GM19035 (cell line): ENCODE data around the gene HFM1.
"Not testable (repeated sequence)": the region's sequence is repeated elsewhere in the genome, so short reads cannot be mapped to it uniquely, and the experiment has no call there.

Experiments
- ATAC-seq: cut with Tn5 transposase; IDR thresholded peaks from one replicate; pipeline ENCODE4 v1.9.1; 2021; ENCODE audit not compliant: unreplicated experiment

The HFM1 gene

DNA sequence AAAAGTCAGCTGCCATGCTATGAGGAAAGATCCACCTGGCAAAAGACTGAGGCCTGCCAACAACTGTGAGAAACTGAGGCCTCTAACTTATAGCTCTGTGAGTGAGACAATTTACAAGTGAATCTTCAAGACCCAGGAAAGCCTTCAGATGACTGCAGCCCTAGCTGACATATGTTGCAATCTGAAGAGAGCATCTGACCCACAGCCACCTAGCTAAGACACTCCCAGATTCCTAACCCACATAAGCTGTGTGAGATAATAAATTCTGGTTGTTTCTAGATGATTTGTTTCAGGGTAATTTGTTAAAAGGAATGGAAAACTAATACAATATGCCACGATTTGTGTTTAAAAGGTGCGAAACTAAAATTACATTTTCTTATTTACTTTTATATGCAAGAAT lies 55.1 kb downstream of the HFM1 start:
- no peak for ATAC-seq

GRCh38 chr1:91346824-91347223 lies 57.8 kb downstream of the HFM1 start:
- no peak for ATAC-seq

DNA sequence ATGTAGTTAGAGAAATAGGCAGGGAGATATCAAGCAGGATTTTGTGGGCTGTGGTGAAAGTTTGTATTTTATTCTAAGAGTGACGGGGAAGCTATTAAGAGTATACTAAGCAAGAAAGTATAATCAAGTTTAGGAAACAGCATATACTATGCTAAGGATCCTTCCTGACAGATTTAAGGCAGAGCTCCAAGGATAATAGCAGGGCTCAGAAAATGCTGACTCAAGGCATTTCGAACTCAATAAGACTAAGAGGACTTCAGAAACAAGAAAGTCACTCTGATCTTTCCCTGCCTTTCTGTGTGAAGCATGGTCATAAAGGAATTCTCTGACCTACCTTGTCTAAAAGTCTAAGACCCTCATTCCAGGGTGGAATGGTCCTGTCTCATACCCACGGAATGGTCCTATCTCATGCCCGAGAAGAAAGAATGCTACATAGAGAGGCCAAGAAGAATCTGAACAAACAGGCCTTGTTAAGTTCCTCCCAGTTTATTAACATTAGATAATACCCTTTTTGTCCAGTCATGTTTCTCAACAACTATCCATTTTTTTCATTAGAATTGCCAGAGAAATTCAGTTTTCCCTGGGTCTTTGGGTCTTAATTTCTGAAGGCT lies 59.1 kb downstream of the HFM1 start:
- no peak for ATAC-seq

DNA sequence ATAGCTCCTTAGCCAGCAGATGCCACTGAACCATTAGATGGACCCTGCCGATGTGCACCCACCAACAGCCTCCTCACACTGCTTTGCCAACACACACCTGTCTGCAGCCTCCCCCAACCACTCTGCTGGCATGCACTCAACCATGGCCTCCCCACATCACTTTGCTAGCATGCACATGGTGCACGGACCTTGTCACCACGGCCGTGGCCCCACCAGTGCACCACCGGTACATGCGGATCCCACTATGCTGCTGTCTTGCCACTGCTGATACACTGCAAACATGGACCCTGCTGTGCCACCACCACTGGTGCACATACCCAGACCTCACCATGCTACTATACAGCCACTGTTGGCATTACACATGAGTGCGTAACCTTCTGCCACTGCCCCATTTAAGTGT lies 66.1 kb downstream of the HFM1 start:
- ATAC-seq, result no peak

DNA sequence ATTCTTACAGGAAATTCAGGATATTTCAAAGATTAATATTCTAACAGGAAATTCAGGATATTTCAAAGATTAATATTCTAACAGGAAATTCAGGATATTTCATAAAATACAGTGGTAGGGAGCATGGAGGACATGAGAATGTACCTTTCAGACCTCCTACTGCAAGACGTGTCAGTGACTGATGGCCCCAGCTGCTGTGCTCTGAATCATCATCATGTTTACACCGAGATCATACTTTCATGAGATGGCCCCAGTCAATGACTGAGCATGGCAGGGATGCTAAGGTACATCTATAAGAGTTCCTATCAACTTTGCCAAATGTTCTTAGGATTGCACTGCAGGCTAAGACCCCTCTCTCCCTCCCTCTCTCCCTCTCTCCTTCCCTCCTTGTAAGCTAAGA lies 69.0 kb downstream of the HFM1 start:
- ATAC-seq, result no peak

GRCh38 chr1:91334856-91335255 lies 69.8 kb downstream of the HFM1 start:
- no peak for ATAC-seq

GRCh38 chr1:91325456-91325855 lies 79.2 kb downstream of the HFM1 start:
- no peak for ATAC-seq

DNA sequence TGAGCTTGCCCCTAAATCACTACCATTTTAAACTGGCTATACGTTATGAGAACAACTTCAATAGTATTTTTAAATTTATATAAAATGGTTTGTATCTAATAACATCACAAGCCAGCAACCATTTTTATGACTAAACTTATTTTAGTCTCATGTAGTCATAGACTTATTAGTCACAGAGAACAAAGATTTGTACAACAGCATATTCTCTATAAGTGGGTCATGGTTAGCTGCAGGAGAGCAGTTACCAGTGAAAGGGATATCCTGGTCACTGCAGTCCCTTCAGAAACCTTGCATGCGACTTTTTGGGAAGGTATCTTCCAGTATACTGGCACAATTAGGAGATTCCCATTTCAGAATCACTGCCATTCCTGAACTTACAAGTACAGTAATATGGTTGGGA lies 90.0 kb downstream of the HFM1 start:
- ATAC-seq, result no peak

GRCh38 chr1:91311672-91312071 lies 93.0 kb downstream of the HFM1 start:
- no peak for ATAC-seq

- ATAC-seq, result no peak
Measured at GRCh38 chr1:91308544-91308943, 96.1 kb downstream of the HFM1 start.

DNA sequence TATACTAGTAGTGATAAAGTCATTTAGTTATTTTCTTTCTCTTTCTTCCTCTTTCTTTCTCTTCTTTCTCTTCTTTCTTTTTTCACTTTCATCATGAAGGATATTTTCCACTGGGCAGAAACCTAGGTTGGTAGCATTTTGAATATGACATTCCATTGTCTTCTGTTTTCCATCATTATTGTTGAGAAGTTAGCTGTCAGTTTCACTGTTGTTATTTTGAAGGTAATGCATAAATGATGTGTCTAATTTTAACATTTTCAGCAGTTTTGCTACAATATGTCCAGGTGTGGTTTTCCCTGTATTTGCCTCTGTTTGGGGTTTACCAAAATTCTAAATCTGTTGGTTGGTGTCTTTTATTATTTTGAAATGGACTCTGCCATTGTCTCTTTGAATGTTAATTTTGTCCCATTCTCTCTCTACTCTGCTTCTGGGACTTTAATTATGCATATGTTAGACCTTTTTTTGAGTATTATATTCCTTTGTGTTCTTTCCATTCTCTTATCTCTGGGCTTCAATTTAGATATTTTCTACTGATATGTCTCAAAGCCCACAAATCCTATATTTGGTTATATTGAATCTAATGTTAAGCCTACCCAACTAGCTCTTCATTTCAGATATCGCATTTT lies 96.7 kb downstream of the HFM1 start:
- ATAC-seq, result no peak

GRCh38 chr1:91303165-91303564 lies 101.5 kb downstream of the HFM1 start:
- ATAC-seq, result no peak

- not testable (repeated sequence) for ATAC-seq
Measured at GRCh38 chr1:91288843-91289553, 115.6 kb downstream of the HFM1 start.

- not testable (repeated sequence) for ATAC-seq
Measured at GRCh38 chr1:91286962-91287317, 117.7 kb downstream of the HFM1 start.

GRCh38 chr1:91286259-91286961 lies 118.2 kb downstream of the HFM1 start:
- ATAC-seq, result not testable (repeated sequence)

DNA sequence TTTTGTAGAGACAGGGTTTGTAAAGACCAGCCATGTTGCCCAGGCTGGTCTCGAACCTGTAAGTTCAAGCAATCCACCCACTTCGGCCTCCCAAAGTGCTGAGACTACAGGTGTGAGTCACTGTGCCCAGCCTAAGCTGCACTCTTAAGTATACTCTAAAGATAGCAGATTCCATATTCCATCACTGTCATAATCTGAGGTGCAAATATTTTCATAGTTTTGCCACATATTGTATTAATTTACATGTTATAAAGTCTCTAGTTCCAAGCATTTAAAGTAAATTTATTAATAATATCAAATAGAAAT lies 121.3 kb downstream of the HFM1 start:
- no peak for ATAC-seq

DNA sequence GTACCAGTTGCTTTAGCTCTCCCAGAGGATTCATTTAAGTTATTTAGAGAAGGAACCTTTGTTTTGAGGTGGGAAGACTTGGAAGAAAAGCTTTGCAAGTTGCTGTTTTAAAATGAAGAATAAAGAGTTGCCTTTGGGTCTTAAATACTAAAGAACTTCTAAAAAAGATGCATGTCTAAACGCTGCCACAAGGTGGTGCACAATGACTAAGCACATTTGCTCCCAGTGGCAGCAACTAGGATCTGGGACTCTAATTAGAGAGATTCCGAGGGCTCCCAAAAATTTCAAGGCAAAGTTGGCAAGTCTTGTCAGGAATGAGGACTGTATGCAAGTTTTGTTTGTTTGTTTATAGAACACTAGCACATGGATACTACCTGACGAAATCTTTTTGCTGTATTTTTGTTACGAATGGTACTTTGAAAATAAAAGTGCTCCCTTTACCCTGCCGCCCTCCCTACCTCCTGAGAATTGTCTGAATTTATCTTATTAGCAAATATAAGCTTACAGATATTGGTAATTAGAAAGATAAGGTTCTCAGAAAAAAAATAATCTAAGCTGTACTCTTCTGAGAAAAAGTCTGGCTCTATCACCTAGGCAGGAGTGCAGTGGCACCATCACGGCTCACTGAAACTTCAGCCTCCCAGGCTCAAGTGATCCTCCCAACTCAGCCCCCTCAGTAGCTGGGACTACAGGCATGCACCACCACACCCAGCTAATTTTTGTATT lies 121.8 kb downstream of the HFM1 start:
- no peak for ATAC-seq

DNA sequence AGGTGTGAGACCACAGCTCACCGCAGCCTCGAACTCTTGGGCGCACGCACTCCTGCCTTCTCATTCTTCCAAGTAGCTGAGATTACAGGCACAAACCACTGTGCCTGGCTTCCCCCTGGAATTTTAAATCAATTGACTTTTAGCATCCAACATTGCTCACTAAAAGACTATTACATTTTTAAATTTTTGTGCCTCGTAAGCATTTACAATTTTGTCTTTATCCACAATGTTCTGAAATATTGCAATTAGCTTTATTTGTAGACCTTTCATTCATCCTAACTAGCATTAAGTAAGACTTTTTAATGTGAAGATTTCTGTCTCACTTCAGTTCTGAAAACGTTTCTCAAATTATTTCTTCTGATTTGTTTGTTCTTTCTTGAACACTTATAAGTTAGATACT lies 122.9 kb downstream of the HFM1 start:
- no peak for ATAC-seq

- no peak for ATAC-seq
Measured at GRCh38 chr1:91278754-91279153, 125.9 kb downstream of the HFM1 start.

DNA sequence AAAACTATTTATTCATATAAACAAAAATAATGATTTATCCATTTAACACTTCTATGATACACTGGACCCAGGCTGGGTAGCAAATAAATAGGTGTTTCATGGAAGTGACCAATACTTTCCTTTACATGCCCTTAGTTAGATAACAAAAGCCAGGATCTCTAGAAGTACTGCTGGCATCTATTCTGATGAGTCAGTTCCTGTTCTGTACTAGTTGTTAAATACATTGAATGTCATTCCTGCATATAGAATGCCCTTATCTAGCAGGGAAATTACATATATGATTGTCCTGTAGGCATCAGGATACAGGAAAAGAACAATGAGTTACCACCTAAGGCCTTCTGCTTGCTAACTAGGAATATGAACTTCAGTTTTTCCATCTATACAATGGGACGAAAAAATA lies 130.8 kb downstream of the HFM1 start:
- no peak for ATAC-seq

- ATAC-seq, result no peak
Measured at GRCh38 chr1:91261655-91262054, 143.0 kb downstream of the HFM1 start.
